Measurements from ENCODE around the gene SPATA13.
"Not testable (repeated sequence)": the region's sequence is repeated elsewhere in the genome, so short reads cannot be mapped to it uniquely, and the experiment has no call there.

The SPATA13 gene

GRCh38 chr13:24328145-24328544, 167.6 kb downstream of the SPATA13 start:
- no peak for DNase-seq

- no peak for DNase-seq
Measured at GRCh38 chr13:24338721-24339120, 178.2 kb downstream of the SPATA13 start.

GRCh38 chr13:24339937-24340607, 179.6 kb downstream of the SPATA13 start:
- DNase-seq, result no peak

GRCh38 chr13:24340608-24340955, 180.1 kb downstream of the SPATA13 start:
- no peak for DNase-seq

GRCh38 chr13:24341439-24341838, 180.9 kb downstream of the SPATA13 start:
- DNase-seq, result no peak

GRCh38 chr13:24348385-24348784, 187.9 kb downstream of the SPATA13 start:
- DNase-seq, result no peak

- no peak for DNase-seq
Measured at GRCh38 chr13:24348797-24349515, 188.4 kb downstream of the SPATA13 start.

GRCh38 chr13:24349778-24350664, 189.5 kb downstream of the SPATA13 start:
- DNase-seq, result not testable (repeated sequence)

- DNase-seq, result no peak
Measured at GRCh38 chr13:24351423-24351822, 190.9 kb downstream of the SPATA13 start.

- no peak for DNase-seq
Measured at GRCh38 chr13:24353736-24354135, 193.2 kb downstream of the SPATA13 start.

GRCh38 chr13:24355103-24355502, 194.6 kb downstream of the SPATA13 start:
- DNase-seq, result no peak

GRCh38 chr13:24356270-24356669, 195.8 kb downstream of the SPATA13 start:
- no peak for DNase-seq

All from NCI-H2171 (cell line).